NOMO-1 treated with DMSO at 0.1 percent for 48 hours (cell line): ENCODE data around the gene OR10AD1.

Experiments used
- DNase-seq: peaks from one replicate; lab custom pipeline; 2025; ENCODE audit not compliant: unreplicated experiment; lab: John Stamatoyannopoulos, UW

Gene OR10AD1

DNA sequence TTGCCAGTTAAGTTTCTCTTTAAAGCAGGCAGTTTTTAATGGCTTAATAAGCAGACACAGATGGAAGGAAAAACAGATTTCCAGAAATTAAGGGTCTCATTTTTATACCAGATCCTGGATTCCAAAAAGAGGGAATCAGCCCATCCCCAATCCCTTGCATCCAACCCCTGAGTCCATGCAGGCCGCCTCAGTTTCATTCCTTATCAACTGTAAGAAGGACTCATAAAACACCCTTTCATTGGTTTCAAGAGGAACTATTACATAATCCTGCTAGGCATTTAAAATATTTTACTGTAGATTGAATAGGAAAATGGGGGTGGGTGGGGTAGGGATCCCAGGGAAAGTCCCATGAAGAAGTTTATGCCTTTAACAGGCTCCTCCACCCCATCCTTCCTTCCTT, 10.2 kb downstream of the OR10AD1 start:
- no peak for DNase-seq

DNA sequence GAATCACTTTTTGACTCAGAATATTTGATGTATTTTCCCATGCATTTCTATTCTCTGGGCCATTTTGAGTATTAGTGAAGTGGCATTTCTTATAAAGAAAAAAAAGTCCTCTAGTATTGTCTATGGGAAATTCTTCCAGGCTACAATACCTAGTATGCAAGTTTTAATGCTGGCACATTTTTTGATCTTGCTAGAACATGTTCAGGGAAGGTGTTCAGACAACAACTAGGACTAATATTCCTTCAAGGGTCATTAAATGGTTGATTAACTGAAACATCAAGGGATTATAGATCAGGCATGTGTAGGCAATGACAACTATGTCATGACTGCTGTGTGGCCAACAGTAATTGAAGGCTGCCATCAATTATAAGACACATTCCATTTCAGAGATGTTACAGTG, 12.0 kb downstream of the OR10AD1 start:
- DNase-seq = no peak

DNA sequence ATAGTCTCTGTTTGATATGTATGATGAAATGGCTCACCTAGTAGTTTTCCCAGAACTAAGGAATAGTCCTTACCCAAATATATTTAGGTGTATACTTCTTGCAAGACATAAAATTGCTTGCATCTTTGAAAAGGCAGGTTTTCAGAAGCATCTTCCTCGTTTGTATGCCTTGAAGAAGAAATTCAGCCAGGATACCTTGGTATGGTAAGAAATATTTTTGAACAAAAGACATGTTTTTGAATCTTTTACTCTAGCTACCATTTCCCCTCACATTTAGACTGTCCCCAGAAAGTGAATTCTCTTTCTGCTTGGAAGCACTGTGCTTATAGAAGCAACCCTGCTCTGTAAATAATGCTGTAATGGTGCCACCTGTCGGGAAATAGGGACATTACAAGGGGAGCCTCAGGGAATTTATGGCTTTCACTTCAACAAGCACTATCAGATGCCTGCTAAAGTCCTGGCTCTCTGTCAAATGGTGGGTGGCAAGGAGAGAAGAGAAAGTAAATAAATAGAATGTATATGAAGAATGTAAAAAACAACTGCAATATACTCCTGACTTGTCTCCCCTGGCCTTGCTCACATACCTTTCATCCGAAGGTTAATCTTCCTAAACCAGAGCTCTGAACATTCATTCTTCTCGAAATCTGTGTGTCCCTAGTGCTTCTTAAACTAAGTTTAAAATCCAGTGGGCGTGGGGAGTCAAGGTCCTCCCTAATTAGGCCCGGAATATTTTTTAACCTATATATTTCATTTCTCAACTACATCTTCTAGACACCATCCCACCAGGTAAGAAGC, 13.6 kb downstream of the OR10AD1 start:
- DNase-seq = peak; percentile 58

DNA sequence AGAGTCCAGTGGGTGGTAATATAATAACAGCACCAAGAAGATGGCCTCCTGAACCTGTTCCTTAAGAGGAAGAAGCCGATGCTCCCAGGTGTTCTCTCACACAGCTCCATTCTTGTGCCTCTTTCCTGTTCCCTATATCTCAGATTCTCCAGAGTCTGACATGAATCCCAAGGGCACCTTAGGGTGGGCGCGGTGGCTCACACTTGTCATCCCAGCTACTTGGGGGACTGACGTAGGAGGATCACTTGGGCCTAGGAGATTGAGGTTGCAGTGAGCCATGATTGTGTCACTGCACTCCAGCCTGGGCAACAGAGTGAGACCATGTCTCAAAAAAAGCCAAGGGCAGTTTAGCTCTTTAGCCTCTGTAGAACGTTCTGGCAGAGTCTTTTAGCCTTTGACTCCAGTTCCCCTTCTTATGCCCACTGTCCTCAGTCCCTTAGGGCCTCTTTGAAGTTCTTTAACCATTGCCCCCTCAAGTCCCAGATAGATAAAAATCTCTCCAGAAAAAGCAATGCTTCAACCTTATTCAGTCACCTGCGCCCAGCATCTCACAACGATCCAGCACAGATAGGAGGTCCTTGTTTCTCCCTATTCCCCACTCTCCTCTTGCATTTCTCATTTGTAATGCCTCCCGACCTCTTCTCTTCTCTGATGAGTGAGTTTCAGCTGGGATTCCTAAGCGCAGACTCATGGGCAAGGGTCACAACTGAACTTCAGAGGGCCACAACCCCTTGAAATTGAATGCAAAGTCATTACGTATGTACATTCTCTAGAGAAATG, 15.0 kb downstream of the OR10AD1 start:
- no peak for DNase-seq

DNA sequence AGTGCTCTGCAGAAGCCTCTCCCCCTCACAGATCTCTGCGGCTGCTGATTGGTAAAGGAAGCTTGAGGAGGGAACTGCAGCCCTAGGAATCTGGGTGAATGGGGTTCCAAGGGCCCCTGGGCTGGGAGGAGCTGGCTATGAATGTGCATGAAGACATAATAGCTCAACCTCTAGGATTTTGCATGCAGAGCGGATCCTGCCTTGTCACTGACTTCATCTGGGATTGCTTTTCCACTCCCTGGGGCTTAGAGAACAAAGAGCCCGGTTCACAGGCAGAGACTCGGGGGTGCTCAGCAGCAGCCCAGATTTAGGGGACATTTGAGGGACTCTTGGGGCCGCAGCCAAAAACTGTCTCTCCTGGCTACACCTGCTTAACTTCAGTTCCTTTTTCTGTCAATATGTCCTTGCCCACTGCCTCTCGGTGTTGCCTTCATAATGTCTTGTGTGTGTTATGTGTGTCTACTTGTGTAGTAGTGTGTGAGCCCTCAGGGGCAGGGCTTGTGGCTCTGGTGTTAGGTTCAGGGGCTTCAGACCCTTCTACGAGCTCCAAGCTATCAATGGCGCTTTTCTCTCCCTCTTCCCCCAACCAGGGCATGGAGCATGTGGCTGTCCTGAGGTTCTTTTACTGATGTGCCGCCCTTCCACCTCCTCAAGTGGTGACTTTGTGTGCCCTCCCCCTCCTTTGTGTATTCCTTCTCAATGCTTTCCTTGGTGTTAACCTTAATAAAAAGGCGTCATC, 17.7 kb downstream of the OR10AD1 start:
- no peak for DNase-seq

DNA sequence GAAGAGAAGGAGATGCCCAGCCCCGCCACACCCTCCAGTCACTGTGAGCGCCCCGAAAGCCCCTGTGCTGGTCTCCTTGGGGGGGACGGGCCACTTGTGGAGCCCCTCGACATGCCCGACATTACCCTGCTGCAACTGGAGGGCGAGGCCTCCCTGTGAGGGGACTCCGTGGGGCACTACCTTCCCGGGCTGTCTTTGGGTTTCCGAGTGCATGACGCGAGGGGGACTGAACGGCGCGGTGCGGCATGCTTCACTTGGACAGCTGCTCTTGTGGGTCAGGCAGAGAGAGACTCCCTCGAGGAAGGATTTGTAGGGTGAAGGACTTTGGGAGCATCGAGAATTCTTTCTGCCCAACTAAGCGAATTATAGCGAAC, 18.6 kb downstream of the OR10AD1 start:
- no peak for DNase-seq

DNA sequence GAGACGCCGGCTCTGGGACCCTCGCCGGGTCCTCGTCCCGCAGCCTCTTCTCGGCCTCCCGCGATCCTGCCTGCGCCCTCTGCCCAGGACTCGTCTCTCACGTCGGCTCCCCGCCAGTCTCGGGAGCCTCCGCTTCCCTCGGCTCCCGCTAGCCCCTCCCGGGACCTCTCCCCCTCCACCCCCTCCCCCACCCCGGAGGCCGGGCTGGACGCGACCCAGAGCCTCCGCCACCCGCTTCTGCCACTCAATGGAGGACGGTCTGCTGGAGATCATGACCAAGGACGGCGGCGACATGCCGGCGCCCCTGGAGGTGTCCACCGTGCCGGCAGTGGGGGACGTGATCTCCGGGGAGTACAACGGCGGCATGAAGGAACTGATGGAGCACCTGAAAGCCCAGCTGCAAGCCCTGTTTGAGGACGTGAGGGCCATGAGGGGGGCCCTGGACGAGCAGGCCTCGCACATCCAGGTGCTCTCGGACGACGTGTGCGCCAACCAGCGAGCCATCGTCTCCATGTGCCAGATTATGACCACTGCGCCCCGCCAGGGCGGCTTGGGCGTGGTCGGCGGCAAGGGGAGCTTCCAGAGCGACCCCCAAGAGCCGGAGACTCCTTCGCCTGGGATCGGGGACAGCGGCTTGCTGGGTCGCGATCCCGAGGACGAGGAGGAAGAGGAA, 19.1 kb downstream of the OR10AD1 start:
- DNase-seq = no peak

DNA sequence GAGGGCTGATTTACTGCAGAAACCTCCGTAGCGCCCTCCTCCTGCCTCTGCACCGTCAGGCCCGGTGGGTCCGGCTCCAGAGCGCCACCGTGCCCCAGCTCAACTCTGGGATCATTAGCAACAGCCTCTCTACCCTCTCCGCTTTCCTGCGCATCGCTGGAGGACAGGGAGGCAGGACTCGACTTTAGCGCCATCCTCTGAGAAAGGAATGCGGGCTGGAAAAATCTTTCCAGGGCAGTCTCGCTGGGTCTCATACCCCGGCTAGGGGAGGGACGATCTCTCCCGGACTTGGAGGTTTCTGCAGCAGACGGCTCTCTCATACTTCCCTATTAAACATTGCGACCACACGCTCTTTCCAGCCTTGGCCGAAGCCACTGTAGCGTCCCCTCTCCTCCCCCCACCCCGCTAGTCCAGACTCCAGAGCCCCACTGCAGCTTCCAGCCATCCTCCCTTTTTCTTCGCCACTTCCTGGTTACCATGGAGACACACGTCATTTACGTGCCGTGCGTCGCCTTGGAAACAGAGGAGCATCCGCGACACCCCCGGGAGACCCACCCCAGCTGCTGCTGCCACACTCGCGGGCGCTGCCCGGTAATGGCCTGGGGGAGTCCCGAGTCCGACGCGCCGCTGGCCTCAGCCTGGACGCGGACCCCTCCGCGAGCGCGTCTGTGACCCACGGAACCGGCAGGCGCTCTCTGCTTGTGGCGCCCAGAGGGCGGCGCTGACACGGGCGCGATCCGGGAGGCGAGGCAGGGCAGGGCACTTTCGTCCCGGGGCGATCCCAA, 19.8 kb downstream of the OR10AD1 start, which contains the start of gene CCDC184:
TSS of gene CCDC184 (plus strand) at position 554 of the 785 bp plus-strand sequence. CDS start 479 bp downstream, outside the sequence.
- peak; percentile 31 for DNase-seq

DNA sequence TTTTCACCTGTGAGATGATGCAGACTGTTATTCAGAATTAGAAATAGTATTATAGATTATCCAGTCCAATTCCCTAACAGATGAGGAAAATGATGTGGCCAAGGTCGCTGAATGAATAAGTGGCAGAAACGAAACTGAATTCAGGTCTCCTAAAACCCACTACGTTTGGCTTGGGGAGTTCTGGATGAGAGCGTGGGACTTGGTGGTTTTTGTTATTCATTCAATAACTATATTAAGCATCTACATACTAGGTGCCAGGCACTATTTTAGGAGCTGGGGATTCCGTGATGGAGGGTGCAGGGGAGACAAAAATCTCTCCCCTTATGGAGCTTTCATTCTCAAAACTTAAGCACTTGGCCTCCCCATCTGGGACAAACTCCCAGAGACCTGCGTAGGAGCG, 20.5 kb downstream of the OR10AD1 start:
- DNase-seq = no peak

DNA sequence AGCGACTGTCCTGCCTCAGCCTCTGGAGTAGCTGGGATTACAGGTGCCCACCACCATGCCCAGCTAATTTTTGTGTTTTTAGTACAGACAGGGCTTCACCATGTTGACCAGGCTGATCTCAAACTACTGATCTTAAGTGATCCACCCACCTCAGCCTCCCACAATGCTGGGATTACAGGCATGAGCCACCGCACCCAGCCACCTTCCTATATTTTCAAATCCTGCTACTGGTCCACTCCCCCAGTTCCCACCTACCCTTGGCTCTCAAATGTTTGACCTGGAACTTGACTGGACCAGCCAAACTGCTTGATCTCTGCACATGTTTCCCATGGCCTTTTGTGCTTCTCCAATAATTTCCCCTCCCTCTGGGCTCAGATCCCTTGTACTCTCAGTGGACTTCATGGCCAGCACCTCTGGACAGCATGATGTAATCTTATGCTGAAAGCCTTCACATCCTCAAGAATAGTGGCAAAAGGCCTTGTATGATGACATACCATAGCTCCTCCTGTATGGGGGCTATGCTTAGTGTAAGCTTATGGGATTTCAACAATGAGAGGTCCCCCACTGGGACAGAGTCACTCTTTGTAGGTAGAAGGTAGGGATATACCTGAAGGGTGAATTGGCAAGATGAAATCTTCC, 22.1 kb downstream of the OR10AD1 start:
- no peak for DNase-seq

DNA sequence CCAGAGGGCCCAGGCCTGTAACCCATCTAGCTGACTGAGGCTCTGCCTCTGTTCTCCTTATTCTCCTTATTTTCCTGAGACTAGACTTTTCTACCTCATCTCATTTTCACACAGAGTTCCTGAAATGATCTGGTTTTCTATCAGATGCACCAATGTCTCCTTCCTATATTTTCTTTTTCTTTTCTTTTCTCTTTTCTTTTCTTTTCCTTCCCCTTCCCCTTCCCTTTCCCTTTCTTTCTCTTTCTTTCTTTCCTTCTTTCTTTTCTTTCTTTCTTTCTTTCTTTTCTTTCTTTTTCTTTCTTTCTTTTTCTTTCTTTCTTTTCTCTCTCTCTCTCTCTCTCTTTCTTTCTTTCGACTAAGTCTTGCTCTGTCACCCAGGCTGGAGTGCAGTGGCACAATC, 22.7 kb downstream of the OR10AD1 start:
- no peak for DNase-seq

DNA sequence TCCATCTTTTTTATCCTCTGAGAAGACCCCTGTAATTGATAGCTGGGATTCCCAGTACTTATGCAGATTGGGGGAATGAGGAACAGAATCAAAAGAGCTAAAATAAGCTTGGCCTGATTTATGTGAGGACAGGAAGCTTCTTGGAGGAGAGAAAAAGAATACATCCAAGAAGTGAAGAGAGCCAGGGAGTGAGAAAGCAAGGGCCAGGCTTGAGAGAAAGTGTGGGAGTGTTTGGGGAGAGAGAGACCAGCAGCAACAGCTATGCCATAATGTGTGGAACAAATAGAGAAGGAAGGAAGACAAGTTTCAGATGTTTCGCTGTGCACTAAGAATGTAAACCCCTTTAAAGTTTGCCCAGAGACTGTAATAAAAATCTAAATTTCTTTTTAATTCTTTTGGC, 23.6 kb downstream of the OR10AD1 start:
- no peak for DNase-seq

DNA sequence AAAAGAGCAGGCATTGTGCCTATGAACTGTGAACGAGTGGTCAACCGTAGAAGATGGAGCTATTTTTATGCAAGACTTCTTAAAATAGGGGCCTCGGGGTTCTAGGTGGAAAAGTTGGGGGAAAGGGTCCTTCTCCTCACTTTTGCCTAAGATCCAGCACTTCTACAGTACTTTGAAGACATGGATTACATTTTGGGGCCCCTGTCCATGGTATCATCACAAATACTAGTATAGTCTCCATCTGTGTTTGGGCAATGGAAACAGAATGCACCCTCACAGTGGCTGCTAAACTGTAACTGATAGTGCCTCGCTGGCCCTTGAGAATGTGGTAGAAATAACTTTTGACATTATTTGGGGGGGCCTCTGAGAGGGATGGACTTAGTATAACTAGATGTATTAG, 25.1 kb downstream of the OR10AD1 start:
- no peak for DNase-seq

DNA sequence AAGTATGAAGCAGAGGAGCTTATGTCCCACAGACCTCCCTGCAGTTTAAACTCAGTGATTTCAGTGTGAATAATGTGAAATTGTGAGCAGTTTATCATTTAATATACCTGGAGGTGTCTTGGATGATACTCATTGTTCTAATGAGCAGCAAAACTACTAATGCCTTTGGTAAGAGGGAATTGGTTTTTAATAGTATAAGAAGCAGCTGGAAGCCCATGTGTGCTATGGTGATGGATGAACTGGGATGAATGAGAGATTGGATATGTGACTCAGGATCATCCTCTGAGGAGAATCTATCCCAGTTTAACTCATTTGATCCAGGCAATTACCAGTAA, 26.7 kb downstream of the OR10AD1 start:
- DNase-seq = no peak

DNA sequence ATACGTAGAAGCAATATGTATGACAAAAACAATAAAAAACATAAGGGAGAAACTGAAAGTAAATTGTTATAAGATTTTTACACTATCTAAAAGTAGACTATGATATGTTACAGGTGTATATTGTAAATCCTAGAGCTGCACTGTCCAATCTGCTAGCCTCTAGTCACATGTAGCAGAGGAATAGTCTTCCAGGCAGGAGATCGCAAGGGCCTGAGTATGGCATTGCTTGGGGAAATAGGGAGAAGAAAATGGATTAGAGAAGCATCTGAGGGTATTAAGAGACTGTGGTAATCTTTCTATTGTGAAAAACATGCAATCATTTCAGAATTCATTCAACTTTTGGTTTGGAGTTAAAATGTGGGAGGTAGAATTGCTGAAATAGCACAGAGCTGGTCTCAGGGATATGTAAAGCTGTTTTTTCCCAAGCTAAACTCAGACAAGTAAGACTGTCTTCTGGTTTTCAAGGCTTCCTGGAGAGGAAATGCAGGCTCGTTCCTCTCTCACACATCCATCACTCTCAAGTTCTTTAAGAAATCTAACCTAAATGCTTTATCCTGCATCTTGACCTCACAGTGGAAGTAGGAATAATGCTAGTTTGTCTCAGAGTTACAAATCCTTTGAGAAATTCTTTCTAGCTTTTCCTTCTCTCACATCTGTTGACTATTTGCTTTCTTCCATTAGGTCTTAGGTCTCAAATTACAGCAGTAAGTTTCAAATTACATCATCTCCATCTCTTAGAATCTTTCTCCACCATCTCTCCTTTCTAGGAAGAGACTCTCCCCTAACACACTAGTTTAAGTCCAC, 27.3 kb downstream of the OR10AD1 start:
- no peak for DNase-seq

DNA sequence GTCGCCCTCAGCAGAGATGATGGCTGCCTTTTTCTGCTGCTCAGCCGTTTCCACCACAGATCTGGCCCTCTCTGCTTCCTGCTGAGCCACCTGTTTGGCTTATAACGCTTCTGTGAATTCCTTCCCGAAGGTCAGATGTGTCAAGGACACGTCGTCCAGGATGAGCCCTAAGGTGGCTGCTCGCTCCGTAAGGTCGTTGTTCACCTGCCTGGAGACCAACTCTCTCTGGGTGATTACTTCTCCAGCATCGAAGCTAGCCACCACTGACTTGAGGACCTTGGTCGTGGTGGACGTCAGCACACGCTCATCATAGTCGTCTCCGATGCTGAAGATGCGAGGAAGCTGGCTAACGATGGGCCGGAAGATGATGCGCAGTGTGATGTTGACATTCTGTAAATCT, 34.1 kb downstream of the OR10AD1 start:
- no peak for DNase-seq

DNA sequence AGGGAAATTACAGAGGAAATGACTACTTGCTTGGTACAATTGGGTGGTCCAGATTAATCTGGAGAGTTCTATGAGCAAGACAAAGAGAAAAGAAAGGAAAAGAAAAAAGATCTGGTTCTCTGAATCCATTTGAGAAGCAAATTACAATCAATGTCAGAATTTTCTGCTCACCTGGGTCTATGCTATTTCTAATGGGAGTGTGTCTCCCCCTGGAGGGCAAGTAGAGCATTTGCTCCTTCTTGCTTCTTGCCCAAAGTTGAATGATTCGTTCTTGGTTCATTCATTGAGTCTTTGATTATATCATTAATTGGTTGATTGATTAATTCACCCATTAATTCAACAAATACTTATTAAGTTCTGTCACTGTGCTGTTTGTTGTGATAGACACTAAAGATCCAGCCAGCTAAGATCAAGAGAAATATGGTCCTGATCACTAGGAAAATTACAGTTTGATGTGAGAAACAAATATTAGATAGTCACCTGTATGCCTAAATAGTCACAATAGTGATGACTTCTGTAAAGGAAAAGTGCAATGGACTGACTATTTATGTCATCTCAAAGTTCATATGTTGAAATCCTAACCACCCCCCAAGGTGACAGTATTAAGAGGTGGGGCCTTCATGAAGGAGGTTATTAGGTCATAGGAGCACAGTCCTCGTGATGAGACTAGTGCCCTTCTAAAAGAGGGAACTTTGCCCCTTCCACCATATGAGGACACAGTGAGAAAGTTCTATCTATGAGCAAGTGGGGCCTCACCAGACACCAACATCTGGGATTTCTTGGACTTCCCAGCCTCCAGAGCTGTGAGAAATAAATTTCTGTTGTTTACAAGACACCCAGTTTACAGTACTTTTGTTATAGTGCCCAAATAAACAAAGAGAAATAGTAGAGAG, 37.8 kb downstream of the OR10AD1 start:
- peak; percentile 50 for DNase-seq

DNA sequence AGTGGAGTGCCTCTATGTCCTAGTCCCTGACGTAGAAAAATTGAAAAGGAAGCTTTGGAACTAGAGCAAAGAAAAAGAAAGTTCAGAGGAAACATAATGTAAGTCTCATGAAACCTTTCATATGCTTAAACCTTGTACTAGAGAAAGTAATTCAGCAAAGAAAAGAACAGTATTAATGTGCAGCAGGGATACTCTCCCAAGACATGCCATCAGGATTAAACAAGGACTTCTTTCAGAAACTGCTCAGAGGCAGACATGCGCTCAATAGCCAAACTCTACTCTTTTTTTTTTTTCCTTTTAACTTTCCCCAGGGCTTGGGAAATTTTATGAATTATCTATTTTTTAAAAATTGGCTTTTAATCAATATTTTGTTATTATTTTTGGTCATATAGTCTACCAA, 38.6 kb downstream of the OR10AD1 start:
- DNase-seq = no peak
